ENCODE results near the gene TMEM108.

The TMEM108 gene

GRCh38 chr3:133412183-133413132, 374.3 kb downstream of the TMEM108 start:
- Histone ChIP-seq H3K27me3 (ENCODE audit: insufficient read depth, low read length) (peaks cover 6% of the 10 kb centered on the region; the same call in 1 of the 2 replicates), H3K79me2 (ENCODE audit: control insufficient read depth, insufficient read depth, low read length, unreplicated experiment) (no peaks in the 10 kb centered on the region), H3K4me1 (ENCODE audit: control insufficient read depth, insufficient read depth, low read length, unreplicated experiment) (peaks cover 6% of the 10 kb centered on the region), H3K36me3 (ENCODE audit: insufficient read depth, low read length) (no peaks in the 10 kb centered on the region), H3K27ac (ENCODE audit: low read depth, low read length) (no peak overlapping the region), H3K4me3 (ENCODE audit: low read depth, low read length) (no peak overlapping the region), H2AFZ (ENCODE audit: low read length, unreplicated experiment) (no peak overlapping the region)

- no peak overlapping the region for H3K4me3 ChIP-seq (ENCODE audit: low read depth, low read length)
- peaks cover 6% of the 10 kb centered on the region; the same call in 1 of the 2 replicates for H3K27me3 ChIP-seq (ENCODE audit: insufficient read depth, low read length)
- no peak overlapping the region for H3K27ac ChIP-seq (ENCODE audit: low read depth, low read length)
- no peaks in the 10 kb centered on the region for H3K79me2 ChIP-seq (ENCODE audit: control insufficient read depth, insufficient read depth, low read length, unreplicated experiment)
- H3K36me3 ChIP-seq (ENCODE audit: insufficient read depth, low read length), result no peaks in the 10 kb centered on the region
- peaks cover 2% of the 10 kb centered on the region for H3K4me1 ChIP-seq (ENCODE audit: control insufficient read depth, insufficient read depth, low read length, unreplicated experiment)
- peak overlapping the region; percentile 55 for H2AFZ ChIP-seq (ENCODE audit: low read length, unreplicated experiment)
These were observed 375.2 kb downstream of the TMEM108 start for GRCh38 chr3:133413161-133414020.

GRCh38 chr3:133414021-133414392, 375.8 kb downstream of the TMEM108 start:
- no peak overlapping the region for H2AFZ ChIP-seq (ENCODE audit: low read length, unreplicated experiment)
- H3K79me2 ChIP-seq (ENCODE audit: control insufficient read depth, insufficient read depth, low read length, unreplicated experiment), result no peaks in the 10 kb centered on the region
- H3K27me3 ChIP-seq (ENCODE audit: insufficient read depth, low read length), result peaks cover 6% of the 10 kb centered on the region; the same call in 1 of the 2 replicates
- H3K36me3 ChIP-seq (ENCODE audit: insufficient read depth, low read length), result no peaks in the 10 kb centered on the region
- no peaks in the 10 kb centered on the region for H3K4me1 ChIP-seq (ENCODE audit: control insufficient read depth, insufficient read depth, low read length, unreplicated experiment)
- no peak overlapping the region for H3K27ac ChIP-seq (ENCODE audit: low read depth, low read length)
- H3K4me3 ChIP-seq (ENCODE audit: low read depth, low read length), result no peak overlapping the region

- H3K4me3 ChIP-seq (ENCODE audit: low read depth, low read length), result no peak overlapping the region
- H3K27ac ChIP-seq (ENCODE audit: low read depth, low read length), result no peak overlapping the region
- H3K4me1 ChIP-seq (ENCODE audit: control insufficient read depth, insufficient read depth, low read length, unreplicated experiment), result no peaks in the 10 kb centered on the region
- H3K36me3 ChIP-seq (ENCODE audit: insufficient read depth, low read length), result no peaks in the 10 kb centered on the region
- no peak overlapping the region for H2AFZ ChIP-seq (ENCODE audit: low read length, unreplicated experiment)
- H3K27me3 ChIP-seq (ENCODE audit: insufficient read depth, low read length), result no peaks in the 10 kb centered on the region
- no peaks in the 10 kb centered on the region for H3K79me2 ChIP-seq (ENCODE audit: control insufficient read depth, insufficient read depth, low read length, unreplicated experiment)
These were observed 380.2 kb downstream of the TMEM108 start for GRCh38 chr3:133418361-133418760.

DNA sequence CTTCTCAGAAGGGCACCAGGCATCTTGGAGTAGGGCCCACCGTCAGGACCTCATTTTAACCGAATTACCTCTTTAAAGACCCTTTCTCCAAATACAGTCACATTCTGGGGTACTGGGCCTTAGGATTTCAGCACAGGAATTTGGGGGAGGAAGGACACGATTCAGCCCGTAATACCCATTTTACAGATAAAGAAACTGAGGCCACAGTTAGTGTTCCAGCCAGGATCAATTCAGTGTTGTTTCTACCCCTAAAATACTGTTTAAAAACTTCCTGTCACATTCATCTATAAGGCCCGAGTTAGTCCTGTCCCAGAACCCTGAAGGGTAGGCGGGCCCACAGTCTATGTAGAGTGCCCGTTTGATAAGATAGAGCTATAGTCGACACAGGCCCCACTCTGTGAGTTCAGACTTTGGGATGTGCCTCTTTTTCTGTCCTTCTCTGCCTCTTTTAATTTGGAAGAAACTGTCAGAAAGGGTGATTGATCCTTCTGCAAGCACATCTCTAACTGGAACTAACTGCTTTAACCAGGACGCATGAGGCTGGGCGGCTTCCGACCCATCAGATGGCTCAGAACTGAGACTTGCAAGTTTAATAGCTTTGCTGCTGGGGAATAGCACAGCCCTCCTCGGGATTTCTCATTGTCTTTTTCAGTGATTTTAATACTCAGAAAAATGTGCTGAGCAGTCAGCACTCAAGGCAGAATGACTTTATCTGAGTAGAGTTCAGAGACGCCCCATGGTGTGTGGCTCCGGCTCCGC, 381.1 kb downstream of the TMEM108 start:
- Histone ChIP-seq H2AFZ (ENCODE audit: low read length, unreplicated experiment) (no peak overlapping the region), H3K79me2 (ENCODE audit: control insufficient read depth, insufficient read depth, low read length, unreplicated experiment) (no peaks in the 10 kb centered on the region), H3K27ac (ENCODE audit: low read depth, low read length) (no peak overlapping the region), H3K4me1 (ENCODE audit: control insufficient read depth, insufficient read depth, low read length, unreplicated experiment) (no peaks in the 10 kb centered on the region), H3K27me3 (ENCODE audit: insufficient read depth, low read length) (no peaks in the 10 kb centered on the region), H3K36me3 (ENCODE audit: insufficient read depth, low read length) (no peaks in the 10 kb centered on the region), H3K4me3 (ENCODE audit: low read depth, low read length) (no peak overlapping the region)

DNA sequence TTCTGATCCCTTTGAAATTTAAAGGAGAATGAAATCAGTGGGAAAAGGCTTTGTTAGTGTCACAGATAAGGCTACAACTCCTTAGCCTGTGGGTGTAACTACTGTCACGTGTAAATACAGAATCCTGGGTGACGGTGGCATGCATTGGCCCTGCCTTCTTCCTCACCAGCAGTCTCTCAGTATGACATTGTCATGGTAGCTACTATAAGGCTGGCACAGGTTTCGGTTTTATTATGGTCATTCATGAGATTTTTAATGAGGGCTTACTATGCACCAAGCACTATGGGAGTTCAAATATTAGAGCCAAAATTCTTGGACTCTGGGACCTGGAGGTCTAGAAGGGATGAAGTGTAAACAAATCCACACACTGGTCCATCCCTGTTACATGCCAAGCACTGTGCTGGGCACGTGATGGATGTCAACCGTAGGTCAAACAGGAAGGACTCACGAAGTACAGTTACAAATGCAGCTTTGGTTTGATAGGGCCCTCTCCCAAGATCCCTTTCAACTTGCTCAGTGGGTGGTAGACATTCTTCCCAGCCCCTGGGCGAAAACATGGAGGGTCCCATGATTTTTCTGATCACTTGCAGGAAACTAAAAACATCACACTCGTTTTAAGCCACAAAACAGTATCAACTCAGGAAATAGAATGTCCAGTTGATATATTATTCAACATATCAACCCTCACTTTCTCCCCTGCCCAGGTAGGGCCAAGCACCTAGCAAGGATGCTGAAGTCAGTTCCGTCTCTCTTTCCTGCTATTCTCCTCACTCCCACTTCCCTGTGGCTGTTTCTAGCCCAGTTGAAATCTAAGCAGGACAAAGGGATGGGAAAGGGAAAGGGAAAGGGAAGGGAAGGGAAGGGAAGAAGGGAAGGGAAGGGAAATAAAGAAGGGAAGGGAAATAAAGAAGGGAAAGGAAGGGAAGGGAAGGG, 387.0 kb downstream of the TMEM108 start:
- no peak overlapping the region for H2AFZ ChIP-seq (ENCODE audit: low read length, unreplicated experiment)
- no peaks in the 10 kb centered on the region for H3K36me3 ChIP-seq (ENCODE audit: insufficient read depth, low read length)
- H3K4me3 ChIP-seq (ENCODE audit: low read depth, low read length), result no peak overlapping the region
- H3K27me3 ChIP-seq (ENCODE audit: insufficient read depth, low read length), result peaks cover 4% of the 10 kb centered on the region; the same call in 1 of the 2 replicates
- peaks cover 6% of the 10 kb centered on the region for H3K4me1 ChIP-seq (ENCODE audit: control insufficient read depth, insufficient read depth, low read length, unreplicated experiment)
- no peaks in the 10 kb centered on the region for H3K79me2 ChIP-seq (ENCODE audit: control insufficient read depth, insufficient read depth, low read length, unreplicated experiment)
- H3K27ac ChIP-seq (ENCODE audit: low read depth, low read length), result no peak overlapping the region

DNA sequence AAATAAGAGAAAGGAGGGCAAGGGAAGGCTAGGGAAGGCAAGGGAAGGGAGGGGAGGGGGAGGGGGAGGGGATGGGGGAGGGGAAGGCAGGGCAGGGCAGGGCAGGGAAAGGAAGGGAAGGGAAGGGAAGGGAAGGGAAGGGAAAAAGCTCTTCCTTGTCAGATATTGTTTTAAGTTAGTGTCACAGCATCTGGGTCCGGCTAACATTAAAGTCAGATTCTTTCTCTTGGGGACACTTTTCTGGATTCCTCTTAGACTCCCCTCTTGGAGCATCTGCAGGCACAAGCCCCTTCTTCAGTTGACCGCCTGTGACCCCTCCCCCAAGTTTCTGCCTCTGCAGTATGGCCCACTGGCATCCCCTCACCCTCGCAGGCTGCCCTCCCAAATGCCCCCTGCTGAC, 387.7 kb downstream of the TMEM108 start:
- no peak overlapping the region for H2AFZ ChIP-seq (ENCODE audit: low read length, unreplicated experiment)
- peaks cover 4% of the 10 kb centered on the region; the same call in 1 of the 2 replicates for H3K27me3 ChIP-seq (ENCODE audit: insufficient read depth, low read length)
- peaks cover 6% of the 10 kb centered on the region for H3K4me1 ChIP-seq (ENCODE audit: control insufficient read depth, insufficient read depth, low read length, unreplicated experiment)
- H3K4me3 ChIP-seq (ENCODE audit: low read depth, low read length), result no peak overlapping the region
- no peak overlapping the region for H3K27ac ChIP-seq (ENCODE audit: low read depth, low read length)
- H3K36me3 ChIP-seq (ENCODE audit: insufficient read depth, low read length), result no peaks in the 10 kb centered on the region
- no peaks in the 10 kb centered on the region for H3K79me2 ChIP-seq (ENCODE audit: control insufficient read depth, insufficient read depth, low read length, unreplicated experiment)

DNA sequence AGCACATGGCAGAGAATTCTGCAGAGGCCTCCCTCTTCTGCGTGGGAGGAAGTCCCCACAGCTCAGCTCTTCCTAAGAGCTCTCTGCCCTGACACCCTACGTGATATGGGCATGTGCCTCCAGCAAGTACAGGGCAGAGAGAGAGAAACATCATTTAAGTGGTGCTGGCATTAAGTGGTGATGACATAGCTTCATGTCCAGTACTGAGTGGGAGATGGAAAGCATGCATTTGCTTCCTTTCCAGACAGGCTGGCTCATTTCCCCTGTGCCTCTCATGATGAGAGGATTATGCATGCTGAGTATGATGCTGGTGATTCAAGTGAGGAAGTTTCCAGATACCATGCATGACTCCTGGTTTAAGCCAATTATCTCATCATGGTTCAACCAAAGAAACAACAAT, 388.5 kb downstream of the TMEM108 start:
- Histone ChIP-seq H3K4me3 (ENCODE audit: low read depth, low read length) (no peak overlapping the region), H3K79me2 (ENCODE audit: control insufficient read depth, insufficient read depth, low read length, unreplicated experiment) (no peaks in the 10 kb centered on the region), H3K4me1 (ENCODE audit: control insufficient read depth, insufficient read depth, low read length, unreplicated experiment) (peaks cover 6% of the 10 kb centered on the region), H3K27me3 (ENCODE audit: insufficient read depth, low read length) (peaks cover 4% of the 10 kb centered on the region; the same call in 1 of the 2 replicates), H2AFZ (ENCODE audit: low read length, unreplicated experiment) (no peak overlapping the region), H3K27ac (ENCODE audit: low read depth, low read length) (no peak overlapping the region), H3K36me3 (ENCODE audit: insufficient read depth, low read length) (no peaks in the 10 kb centered on the region)

- Histone ChIP-seq H3K27ac (ENCODE audit: low read depth, low read length) (no peak overlapping the region), H3K27me3 (ENCODE audit: insufficient read depth, low read length) (peaks cover 4% of the 10 kb centered on the region; the same call in 1 of the 2 replicates), H3K36me3 (ENCODE audit: insufficient read depth, low read length) (no peaks in the 10 kb centered on the region), H3K4me3 (ENCODE audit: low read depth, low read length) (no peak overlapping the region), H2AFZ (ENCODE audit: low read length, unreplicated experiment) (no peak overlapping the region), H3K79me2 (ENCODE audit: control insufficient read depth, insufficient read depth, low read length, unreplicated experiment) (no peaks in the 10 kb centered on the region), H3K4me1 (ENCODE audit: control insufficient read depth, insufficient read depth, low read length, unreplicated experiment) (peaks cover 6% of the 10 kb centered on the region)
These were observed 390.4 kb downstream of the TMEM108 start for GRCh38 chr3:133428552-133428951.
